Jurkat, Clone E6-1 (cell line): Measurements from ENCODE around the gene CNGA2.

Experiments
- DNase-seq: peaks from one replicate; pipeline ENCODE4 v3.0.0-alpha.2; 2011; ENCODE audit warnings: low read depth, low spot score
- H3K4me3 ChIP-seq: 2 replicates; pipeline ENCODE4 v1.5.1; 2011; ENCODE audit warnings: mild to moderate bottlenecking, low read length, control low read depth, moderate library complexity

The CNGA2 gene

GRCh38 chrX:151789179-151789800 lies 54.7 kb downstream of the CNGA2 start:
- DNase-seq = no peak
- no peak overlapping the region for H3K4me3 ChIP-seq

- no peak for DNase-seq
- no peak overlapping the region for H3K4me3 ChIP-seq
Observed at GRCh38 chrX:151790481-151791160, 56.1 kb downstream of the CNGA2 start.

- DNase-seq = no peak
- H3K4me3 ChIP-seq = no peak overlapping the region
Observed at GRCh38 chrX:151791961-151792360, 57.4 kb downstream of the CNGA2 start.

GRCh38 chrX:151792505-151792904 lies 58.0 kb downstream of the CNGA2 start:
- no peak for DNase-seq
- H3K4me3 ChIP-seq = no peak overlapping the region

- H3K4me3 ChIP-seq = no peak overlapping the region
- no peak for DNase-seq
Observed at GRCh38 chrX:151793886-151794285, 59.3 kb downstream of the CNGA2 start.
